GM18519 (cell line): ENCODE data around the gene FHOD3.
A peak's percentile ranks its signal among the peaks of the same experiment; 100 is the strongest.

Experiments
- ATAC-seq: cut with Tn5 transposase; IDR thresholded peaks from one replicate; pipeline ENCODE4 v1.9.1; 2021; ENCODE audit warnings: mild to moderate bottlenecking, moderate library complexity; ENCODE audit not compliant: unreplicated experiment, low FRiP score

FHOD3 gene

GRCh38 chr18:36464126-36464651 lies 166.7 kb downstream of the FHOD3 start:
- ATAC-seq = no peak

GRCh38 chr18:36465276-36465675 lies 167.8 kb downstream of the FHOD3 start:
- ATAC-seq = no peak

GRCh38 chr18:36465970-36466369 lies 168.5 kb downstream of the FHOD3 start:
- no peak for ATAC-seq

GRCh38 chr18:36467614-36468013 lies 170.1 kb downstream of the FHOD3 start:
- ATAC-seq = no peak

GRCh38 chr18:36468161-36468560 lies 170.6 kb downstream of the FHOD3 start:
- no peak for ATAC-seq

GRCh38 chr18:36469461-36469860 lies 171.9 kb downstream of the FHOD3 start:
- no peak for ATAC-seq

- no peak for ATAC-seq
These were observed 173.4 kb downstream of the FHOD3 start for GRCh38 chr18:36470896-36471295.

GRCh38 chr18:36471393-36471792 lies 173.9 kb downstream of the FHOD3 start:
- ATAC-seq = no peak

- ATAC-seq = no peak
These were observed 178.9 kb downstream of the FHOD3 start for GRCh38 chr18:36476433-36476832.

GRCh38 chr18:36477776-36478175 lies 180.3 kb downstream of the FHOD3 start:
- no peak for ATAC-seq

GRCh38 chr18:36481201-36481657 lies 183.7 kb downstream of the FHOD3 start:
- ATAC-seq = no peak

GRCh38 chr18:36481935-36482334 lies 184.4 kb downstream of the FHOD3 start:
- ATAC-seq = no peak

GRCh38 chr18:36484591-36484990 lies 187.1 kb downstream of the FHOD3 start:
- no peak for ATAC-seq

- ATAC-seq = no peak
These were observed 188.3 kb downstream of the FHOD3 start for GRCh38 chr18:36485772-36486171.

GRCh38 chr18:36488131-36488530 lies 190.6 kb downstream of the FHOD3 start:
- no peak for ATAC-seq

- no peak for ATAC-seq
These were observed 193.4 kb downstream of the FHOD3 start for GRCh38 chr18:36490897-36491296.

- ATAC-seq = no peak
These were observed 195.3 kb downstream of the FHOD3 start for GRCh38 chr18:36492604-36493329.

- ATAC-seq = no peak
These were observed 196.0 kb downstream of the FHOD3 start for GRCh38 chr18:36493349-36494159.

- no peak for ATAC-seq
These were observed 196.6 kb downstream of the FHOD3 start for GRCh38 chr18:36494160-36494437.

- ATAC-seq = no peak
These were observed 198.5 kb downstream of the FHOD3 start for GRCh38 chr18:36496022-36496421.

GRCh38 chr18:36499938-36500337 lies 202.4 kb downstream of the FHOD3 start:
- ATAC-seq = peak; percentile 80

- ATAC-seq = no peak
These were observed 203.6 kb downstream of the FHOD3 start for GRCh38 chr18:36501100-36501499.
